SK-N-SH treated with all-trans-retinoic acid at 6 μM for 48 hours (cell line): Measurements from ENCODE around the gene PVALB.

ENCODE experiments used
- ATAC-seq: fragments of 200-7000 bp; cut with Tn5 transposase; 3 replicates; pipeline ENCODE4 v1.9.1; 2020; ENCODE audit warnings: mild to moderate bottlenecking, moderate library complexity
- ARNTL ChIP-seq: fragments of 450-650 bp; formaldehyde crosslinking; IDR thresholded peaks from 2 replicates; pipeline ENCODE4 v1.5.0; 2020; ENCODE audit warnings: low read depth, mild to moderate bottlenecking, moderate library complexity, borderline replicate concordance
- CSDC2 ChIP-seq: fragments of 250-450 bp; sonication (Bioruptor Pico); IDR thresholded peaks from 2 replicates; pipeline ENCODE4 v1.5.0; 2020; ENCODE audit warnings: mild to moderate bottlenecking, moderate library complexity
- ESRRG ChIP-seq: fragments of 250-450 bp; sonication (Bioruptor Pico); IDR thresholded peaks from 2 replicates; pipeline ENCODE4 v1.6.1; 2021; ENCODE audit warnings: mild to moderate bottlenecking
- ISL1 ChIP-seq: fragments of 250-450 bp; sonication (Bioruptor Pico); IDR thresholded peaks from 2 replicates; pipeline ENCODE4 v2.1.2; 2022; ENCODE audit warnings: mild to moderate bottlenecking, moderate library complexity
- OSR1 ChIP-seq: fragments of 250-450 bp; sonication (Bioruptor Pico); IDR thresholded peaks from 2 replicates; pipeline ENCODE4 v1.8.0; 2022; ENCODE audit warnings: moderate library complexity, mild to moderate bottlenecking, inconsistent platforms
- PPARA ChIP-seq: fragments of 250-450 bp; sonication (Bioruptor Pico); IDR thresholded peaks from 2 replicates; pipeline ENCODE4 v1.5.0; 2020; ENCODE audit warnings: mild to moderate bottlenecking, borderline replicate concordance
- RARB ChIP-seq: fragments of 250-450 bp; sonication (Bioruptor Pico); IDR thresholded peaks from 2 replicates; pipeline ENCODE4 v1.8.0; 2021; ENCODE audit warnings: mild to moderate bottlenecking, moderate library complexity
- SNAI2 ChIP-seq: fragments of 250-450 bp; sonication (Bioruptor Pico); IDR thresholded peaks from 2 replicates; pipeline ENCODE4 v1.5.0; 2020; ENCODE audit warnings: mild to moderate bottlenecking, moderate library complexity
- TCF4 ChIP-seq: fragments of 250-450 bp; sonication (Bioruptor Pico); IDR thresholded peaks from 2 replicates; pipeline ENCODE4 v1.8.0; 2021; ENCODE audit warnings: mild to moderate bottlenecking, moderate library complexity, borderline replicate concordance
- TOX ChIP-seq: fragments of 250-450 bp; sonication (Bioruptor Pico); IDR thresholded peaks from 2 replicates; pipeline ENCODE4 v1.8.0; 2021; ENCODE audit warnings: mild to moderate bottlenecking, moderate library complexity, borderline replicate concordance
- ZFP3 ChIP-seq: fragments of 250-450 bp; sonication (Bioruptor Pico); IDR thresholded peaks from 2 replicates; pipeline ENCODE4 v1.5.0; 2020; ENCODE audit warnings: mild to moderate bottlenecking, moderate library complexity
- ZNF565 ChIP-seq: fragments of 450-650 bp; formaldehyde crosslinking; conservative IDR thresholded peaks from 2 replicates; pipeline ENCODE4 v1.5.0; 2020; ENCODE audit warnings: low read depth, mild to moderate bottlenecking, moderate library complexity
- ZNF70 ChIP-seq: fragments of 450-650 bp; formaldehyde crosslinking; IDR thresholded peaks from 2 replicates; pipeline ENCODE4 v1.5.0; 2020; ENCODE audit warnings: mild to moderate bottlenecking, moderate library complexity
- ZNF8 ChIP-seq: fragments of 450-650 bp; formaldehyde crosslinking; IDR thresholded peaks from 2 replicates; pipeline ENCODE4 v1.5.0; 2020; ENCODE audit warnings: mild to moderate bottlenecking, moderate library complexity
- TF ChIP-seq, protein P1 (sequence below): fragments of 250-450 bp; sonication (Bioruptor Pico); IDR thresholded peaks from 2 replicates; pipeline ENCODE4 v1.5.1; 2021; ENCODE audit warnings: mild to moderate bottlenecking, moderate library complexity
- TF ChIP-seq, protein P2 (sequence below): fragments of 250-450 bp; sonication (Bioruptor Pico); IDR thresholded peaks from 2 replicates; pipeline ENCODE4 v1.5.1; 2020; ENCODE audit warnings: low read depth, mild to moderate bottlenecking, moderate library complexity
- TF ChIP-seq, protein P3 (sequence below): fragments of 250-450 bp; sonication (Bioruptor Pico); IDR thresholded peaks from 2 replicates; pipeline ENCODE4 v1.8.0; 2021; ENCODE audit warnings: low read depth, mild to moderate bottlenecking, moderate library complexity, borderline replicate concordance
- TF ChIP-seq, protein P4 (sequence below): fragments of 250-450 bp; sonication (Bioruptor Pico); IDR thresholded peaks from 2 replicates; pipeline ENCODE4 v1.5.0; 2020; ENCODE audit warnings: mild to moderate bottlenecking, moderate library complexity

Gene PVALB

DNA sequence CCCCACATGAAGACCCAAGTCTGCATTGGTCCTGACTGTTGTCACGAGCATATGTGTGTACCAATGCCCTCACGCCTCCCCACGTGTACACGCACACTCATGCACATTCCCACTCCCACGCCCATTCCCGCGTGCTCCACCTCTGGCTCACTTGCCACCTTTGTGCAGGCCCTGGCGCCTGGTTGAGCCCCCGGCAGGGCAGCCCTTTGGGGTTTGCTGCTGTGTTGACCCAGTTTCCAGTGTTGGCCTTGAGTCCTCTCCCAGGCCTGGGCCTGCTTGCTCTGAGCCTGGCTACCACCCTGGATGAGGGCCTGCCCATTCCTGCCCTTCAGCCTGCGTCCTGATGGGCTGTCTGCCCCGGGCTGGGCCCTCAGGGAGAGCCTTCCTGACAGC lies 18.2 kb downstream of the PVALB start:
- ATAC-seq, result no peak
- TF ChIP-seq ZNF70 (CRISPR knock-in tag) (no peak), CSDC2 (CRISPR knock-in tag) (no peak), TCF4 (CRISPR knock-in tag) (no peak), ZFP3 (CRISPR knock-in tag) (no peak), PPARA (CRISPR knock-in tag) (no peak), ARNTL (CRISPR knock-in tag) (no peak), TOX (no peak), OSR1 (CRISPR knock-in tag) (no peak), ESRRG (CRISPR knock-in tag) (no peak)

DNA sequence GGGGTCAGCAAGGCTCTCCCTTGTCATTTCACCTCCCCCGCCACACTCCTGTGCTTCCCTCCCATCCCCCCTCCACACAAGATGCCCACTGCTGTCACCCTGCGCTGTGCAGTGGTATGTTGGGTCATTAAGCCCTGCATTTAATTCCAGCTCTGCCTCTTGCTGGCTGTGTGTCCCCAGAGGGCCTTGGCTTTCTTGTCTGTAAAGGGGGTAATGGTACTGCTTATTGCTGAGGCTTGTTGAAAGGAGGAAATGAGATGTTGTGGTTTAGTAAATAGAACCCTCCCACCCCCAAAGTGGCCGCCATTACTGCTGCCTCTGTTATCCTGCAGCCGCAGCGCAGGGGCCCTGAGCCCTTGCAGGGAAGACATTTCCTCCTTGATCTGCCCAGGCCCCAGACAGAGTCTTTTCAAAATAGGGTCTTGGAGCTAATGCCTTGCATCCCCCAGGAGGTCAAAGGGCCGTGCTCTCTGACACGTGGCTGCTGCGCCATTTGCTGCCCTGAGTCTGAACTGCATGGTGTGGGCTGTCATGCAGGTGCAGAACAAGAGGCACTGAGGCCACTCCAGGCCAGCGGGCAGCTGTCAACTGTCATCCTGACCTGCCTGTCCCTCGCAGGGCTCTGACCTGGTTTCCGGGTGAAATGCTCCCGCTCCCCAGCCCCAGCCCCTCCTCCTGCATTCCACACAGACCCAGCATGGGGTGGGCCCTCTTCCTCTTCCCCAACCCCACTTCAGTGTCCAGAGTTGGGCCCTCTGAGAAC lies 18.7 kb downstream of the PVALB start:
- no peak for ATAC-seq
- TF ChIP-seq ZNF565 (CRISPR knock-in tag) (no peak), ZFP3 (CRISPR knock-in tag) (no peak), ESRRG (CRISPR knock-in tag) (no peak)
- TF ChIP-seq, protein P1, sequence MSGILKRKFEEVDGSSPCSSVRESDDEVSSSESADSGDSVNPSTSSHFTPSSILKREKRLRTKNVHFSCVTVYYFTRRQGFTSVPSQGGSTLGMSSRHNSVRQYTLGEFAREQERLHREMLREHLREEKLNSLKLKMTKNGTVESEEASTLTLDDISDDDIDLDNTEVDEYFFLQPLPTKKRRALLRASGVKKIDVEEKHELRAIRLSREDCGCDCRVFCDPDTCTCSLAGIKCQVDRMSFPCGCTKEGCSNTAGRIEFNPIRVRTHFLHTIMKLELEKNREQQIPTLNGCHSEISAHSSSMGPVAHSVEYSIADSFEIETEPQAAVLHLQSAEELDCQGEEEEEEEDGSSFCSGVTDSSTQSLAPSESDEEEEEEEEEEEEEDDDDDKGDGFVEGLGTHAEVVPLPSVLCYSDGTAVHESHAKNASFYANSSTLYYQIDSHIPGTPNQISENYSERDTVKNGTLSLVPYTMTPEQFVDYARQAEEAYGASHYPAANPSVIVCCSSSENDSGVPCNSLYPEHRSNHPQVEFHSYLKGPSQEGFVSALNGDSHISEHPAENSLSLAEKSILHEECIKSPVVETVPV (CRISPR knock-in tag), result no peak

DNA sequence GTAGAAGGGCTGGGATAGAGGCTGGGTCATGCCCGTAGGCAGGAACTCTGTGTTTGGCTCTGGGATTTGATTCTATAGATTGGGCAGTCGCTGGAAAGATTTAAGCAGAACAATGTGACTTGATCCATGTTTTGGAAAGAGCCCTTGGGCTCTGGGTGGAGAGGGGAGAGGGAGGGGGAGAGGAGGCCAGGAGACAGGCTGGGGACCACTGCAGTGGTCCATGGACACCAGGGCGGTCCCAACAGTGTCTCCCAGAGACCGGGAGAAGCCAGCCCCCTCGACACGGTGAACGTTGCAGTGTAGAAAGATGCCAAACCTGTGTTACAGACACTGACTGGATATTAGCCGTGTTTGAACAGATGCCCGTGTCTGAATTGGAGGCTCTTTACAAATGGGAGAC lies 19.5 kb downstream of the PVALB start:
- TF ChIP-seq, protein P2, sequence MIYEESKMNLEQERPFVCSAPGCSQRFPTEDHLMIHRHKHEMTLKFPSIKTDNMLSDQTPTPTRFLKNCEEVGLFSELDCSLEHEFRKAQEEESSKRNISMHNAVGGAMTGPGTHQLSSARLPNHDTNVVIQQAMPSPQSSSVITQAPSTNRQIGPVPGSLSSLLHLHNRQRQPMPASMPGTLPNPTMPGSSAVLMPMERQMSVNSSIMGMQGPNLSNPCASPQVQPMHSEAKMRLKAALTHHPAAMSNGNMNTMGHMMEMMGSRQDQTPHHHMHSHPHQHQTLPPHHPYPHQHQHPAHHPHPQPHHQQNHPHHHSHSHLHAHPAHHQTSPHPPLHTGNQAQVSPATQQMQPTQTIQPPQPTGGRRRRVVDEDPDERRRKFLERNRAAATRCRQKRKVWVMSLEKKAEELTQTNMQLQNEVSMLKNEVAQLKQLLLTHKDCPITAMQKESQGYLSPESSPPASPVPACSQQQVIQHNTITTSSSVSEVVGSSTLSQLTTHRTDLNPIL (CRISPR knock-in tag), result no peak
- TF ChIP-seq, protein P1 (CRISPR knock-in tag), result no peak
- TF ChIP-seq, protein P3, sequence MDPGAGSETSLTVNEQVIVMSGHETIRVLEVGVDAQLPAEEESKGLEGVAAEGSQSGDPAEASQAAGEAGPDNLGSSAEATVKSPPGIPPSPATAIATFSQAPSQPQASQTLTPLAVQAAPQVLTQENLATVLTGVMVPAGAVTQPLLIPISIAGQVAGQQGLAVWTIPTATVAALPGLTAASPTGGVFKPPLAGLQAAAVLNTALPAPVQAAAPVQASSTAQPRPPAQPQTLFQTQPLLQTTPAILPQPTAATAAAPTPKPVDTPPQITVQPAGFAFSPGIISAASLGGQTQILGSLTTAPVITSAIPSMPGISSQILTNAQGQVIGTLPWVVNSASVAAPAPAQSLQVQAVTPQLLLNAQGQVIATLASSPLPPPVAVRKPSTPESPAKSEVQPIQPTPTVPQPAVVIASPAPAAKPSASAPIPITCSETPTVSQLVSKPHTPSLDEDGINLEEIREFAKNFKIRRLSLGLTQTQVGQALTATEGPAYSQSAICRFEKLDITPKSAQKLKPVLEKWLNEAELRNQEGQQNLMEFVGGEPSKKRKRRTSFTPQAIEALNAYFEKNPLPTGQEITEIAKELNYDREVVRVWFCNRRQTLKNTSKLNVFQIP (CRISPR knock-in tag), result no peak
- TF ChIP-seq SNAI2 (CRISPR knock-in tag) (no peak), ISL1 (CRISPR knock-in tag) (no peak), TCF4 (CRISPR knock-in tag) (no peak), ZFP3 (CRISPR knock-in tag) (no peak), RARB (CRISPR knock-in tag) (no peak), ZNF70 (CRISPR knock-in tag) (no peak), ZNF565 (CRISPR knock-in tag) (no peak), PPARA (CRISPR knock-in tag) (no peak), ZNF8 (CRISPR knock-in tag) (no peak)
- TF ChIP-seq, protein P4, sequence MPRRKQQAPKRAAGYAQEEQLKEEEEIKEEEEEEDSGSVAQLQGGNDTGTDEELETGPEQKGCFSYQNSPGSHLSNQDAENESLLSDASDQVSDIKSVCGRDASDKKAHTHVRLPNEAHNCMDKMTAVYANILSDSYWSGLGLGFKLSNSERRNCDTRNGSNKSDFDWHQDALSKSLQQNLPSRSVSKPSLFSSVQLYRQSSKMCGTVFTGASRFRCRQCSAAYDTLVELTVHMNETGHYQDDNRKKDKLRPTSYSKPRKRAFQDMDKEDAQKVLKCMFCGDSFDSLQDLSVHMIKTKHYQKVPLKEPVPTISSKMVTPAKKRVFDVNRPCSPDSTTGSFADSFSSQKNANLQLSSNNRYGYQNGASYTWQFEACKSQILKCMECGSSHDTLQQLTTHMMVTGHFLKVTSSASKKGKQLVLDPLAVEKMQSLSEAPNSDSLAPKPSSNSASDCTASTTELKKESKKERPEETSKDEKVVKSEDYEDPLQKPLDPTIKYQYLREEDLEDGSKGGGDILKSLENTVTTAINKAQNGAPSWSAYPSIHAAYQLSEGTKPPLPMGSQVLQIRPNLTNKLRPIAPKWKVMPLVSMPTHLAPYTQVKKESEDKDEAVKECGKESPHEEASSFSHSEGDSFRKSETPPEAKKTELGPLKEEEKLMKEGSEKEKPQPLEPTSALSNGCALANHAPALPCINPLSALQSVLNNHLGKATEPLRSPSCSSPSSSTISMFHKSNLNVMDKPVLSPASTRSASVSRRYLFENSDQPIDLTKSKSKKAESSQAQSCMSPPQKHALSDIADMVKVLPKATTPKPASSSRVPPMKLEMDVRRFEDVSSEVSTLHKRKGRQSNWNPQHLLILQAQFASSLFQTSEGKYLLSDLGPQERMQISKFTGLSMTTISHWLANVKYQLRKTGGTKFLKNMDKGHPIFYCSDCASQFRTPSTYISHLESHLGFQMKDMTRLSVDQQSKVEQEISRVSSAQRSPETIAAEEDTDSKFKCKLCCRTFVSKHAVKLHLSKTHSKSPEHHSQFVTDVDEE, result no peak
- ATAC-seq, result no peak
